Smooth muscle cell (in vitro differentiated cells): ENCODE data around the gene RPL39L. TPM values are rescaled to one million over a fixed set of nuclear protein-coding genes. Genes with fewer than 3 reads are reported as not detected.
A peak's percentile ranks its signal among the peaks of the same experiment; 100 is the strongest.

Experiments
- DNase-seq: peaks from one replicate; lab custom pipeline; 2025; ENCODE audit not compliant: unreplicated experiment; lab: John Stamatoyannopoulos, UW
- H2AFZ ChIP-seq: fragments of 200-600 bp; sonication (generic); 2 replicates; pipeline ENCODE4 v1.6.0; 2016; ENCODE audit warnings: antibody characterized with exemption, low read depth, mild to moderate bottlenecking
- H3F3A ChIP-seq: fragments of 200-600 bp; sonication (generic); 2 replicates; pipeline ENCODE4 v1.6.0; 2017; ENCODE audit warnings: antibody characterized with exemption, low read depth
- H3K27ac ChIP-seq: fragments of 200-600 bp; sonication (generic); 2 replicates; pipeline ENCODE4 v1.5.1; 2016; ENCODE audit warnings: low read depth, mild to moderate bottlenecking
- H3K27me3 ChIP-seq: fragments of 200-600 bp; sonication (generic); 2 replicates; pipeline ENCODE4 v1.6.1; 2016; ENCODE audit warnings: low read depth, mild to moderate bottlenecking
- H3K36me3 ChIP-seq: fragments of 200-600 bp; sonication (generic); 2 replicates; pipeline ENCODE4 v1.5.1; 2016; ENCODE audit warnings: low read depth
- H3K4me1 ChIP-seq: fragments of 200-600 bp; sonication (generic); 2 replicates; pipeline ENCODE4 v1.5.1; 2016; ENCODE audit warnings: low read depth
- H3K4me2 ChIP-seq: fragments of 200-600 bp; sonication (generic); 2 replicates; pipeline ENCODE4 v1.6.0; 2016; ENCODE audit warnings: mild to moderate bottlenecking
- H3K4me3 ChIP-seq: fragments of 200-600 bp; sonication (generic); 2 replicates; pipeline ENCODE4 v1.5.1; 2016; ENCODE audit warnings: mild to moderate bottlenecking
- H3K79me2 ChIP-seq: fragments of 200-600 bp; sonication (generic); 2 replicates; pipeline ENCODE4 v1.6.0; 2016; ENCODE audit warnings: low read depth, mild to moderate bottlenecking
- H3K9ac ChIP-seq: fragments of 200-600 bp; sonication (generic); 2 replicates; pipeline ENCODE4 v1.6.0; 2016; ENCODE audit warnings: low read depth
- H3K9me3 ChIP-seq: fragments of 200-600 bp; sonication (generic); replicated peaks from 2 replicates; pipeline ENCODE4 v1.5.1; 2016; ENCODE audit warnings: low read depth
- H4K20me1 ChIP-seq: fragments of 200-600 bp; sonication (generic); 2 replicates; pipeline ENCODE4 v1.6.0; 2016; ENCODE audit warnings: low read depth
- CTCF ChIP-seq: fragments of 200-600 bp; sonication (generic); IDR thresholded peaks from 2 replicates; pipeline ENCODE4 v1.5.1; 2017; ENCODE audit warnings: borderline replicate concordance, mild to moderate bottlenecking, antibody characterized with exemption; ENCODE audit not compliant: insufficient read depth, poor library complexity, severe bottlenecking
- WGBS: methylation state at CpG from one replicate; pipeline ENCODE4 v1.1.7; 2016; ENCODE audit warnings: low lambda C conversion rate; 5-methylcytosine and 5-hydroxymethylcytosine counted together
- polyA plus RNA-seq: library from polyadenylated mRNA; unstranded; fragments of >200 nt; fragmentation: Nextera tagmentation; extraction: Ambion mirVana; gene quantifications from 2 replicates; pipeline ENCODE4 v1.2.1, GENCODE V29; 2016
- total RNA-seq: library from RNA; depleted of rRNA; stranded (reverse); fragments of >200 nt; gene quantifications from 2 replicates; pipeline ENCODE4 v1.2.3, GENCODE V29; 2014

RPL39L gene
- total RNA-seq (31.6 and 44.2 TPM in 2 replicates), polyA plus RNA-seq (35.1 and 40.3 TPM in 2 replicates)

GRCh38 chr3:187139126-187139894 lies at the start of gene RPL39L:
TSS of gene RPL39L (minus strand) at chr3:187139496. CDS start at chr3:187121300, 18,196 bp downstream.
- Histone ChIP-seq H3K27ac (no peak within 1 kb of the TSS), H3F3A (no peaks in the 10 kb centered on the region), H3K4me1 (no peaks in the 10 kb centered on the region), H3K4me3 (peak within 1 kb of the TSS; percentile 59), H3K36me3 (no peaks in the 10 kb centered on the region), H4K20me1 (no peaks in the 10 kb centered on the region), H2AFZ (peak within 1 kb of the TSS; percentile 91), H3K9ac (peak within 1 kb of the TSS; percentile 63), H3K79me2 (no peaks in the 10 kb centered on the region), H3K9me3 (no peaks in the 10 kb centered on the region), H3K27me3 (no peaks in the 10 kb centered on the region), H3K4me2 (peak within 1 kb of the TSS; percentile 85)
- peak; percentile 88 for TF ChIP-seq CTCF
- peak; percentile 85 for DNase-seq
- WGBS: 6% methylated on average over 69 of the region's 69 CpGs

- WGBS: 56% methylated on average over 2 of the region's 2 CpGs
- DNase-seq: no peak
- TF ChIP-seq CTCF: no peak
- no peaks in the 10 kb centered on the region for H4K20me1 ChIP-seq
- H3F3A ChIP-seq: peaks cover 4% of the 10 kb centered on the region
- no peaks in the 10 kb centered on the region for H3K36me3 ChIP-seq
- peak overlapping the region; percentile 35 for H3K4me2 ChIP-seq
- no peaks in the 10 kb centered on the region for H3K27me3 ChIP-seq
- H3K27ac ChIP-seq: no peak overlapping the region
- H3K79me2 ChIP-seq: no peaks in the 10 kb centered on the region
- H3K4me3 ChIP-seq: no peak overlapping the region
- H2AFZ ChIP-seq: no peak overlapping the region
- H3K4me1 ChIP-seq: peaks cover 15% of the 10 kb centered on the region
- H3K9ac ChIP-seq: no peak overlapping the region
- H3K9me3 ChIP-seq: no peaks in the 10 kb centered on the region
Measured at GRCh38 chr3:187188931-187189330, 49.6 kb upstream of the RPL39L start.

- WGBS: 29% methylated on average over 5 of the region's 5 CpGs
- no peaks in the 10 kb centered on the region for H3K27me3 ChIP-seq
- no peaks in the 10 kb centered on the region for H4K20me1 ChIP-seq
- H3F3A ChIP-seq: peaks cover 6% of the 10 kb centered on the region
- peak overlapping the region; percentile 61 for H3K27ac ChIP-seq
- no peaks in the 10 kb centered on the region for H3K9me3 ChIP-seq
- no peak overlapping the region for H3K4me3 ChIP-seq
- no peak for TF ChIP-seq CTCF
- peak overlapping the region; percentile 60 for H3K4me2 ChIP-seq
- H2AFZ ChIP-seq: peak overlapping the region; percentile 35
- no peak for DNase-seq
- H3K9ac ChIP-seq: no peak overlapping the region
- peaks cover 29% of the 10 kb centered on the region for H3K4me1 ChIP-seq
- H3K36me3 ChIP-seq: no peaks in the 10 kb centered on the region
- H3K79me2 ChIP-seq: no peaks in the 10 kb centered on the region
Measured at GRCh38 chr3:187186801-187187421, 47.6 kb upstream of the RPL39L start.

GRCh38 chr3:187186375-187186774 lies 47.1 kb upstream of the RPL39L start:
- no peaks in the 10 kb centered on the region for H3K79me2 ChIP-seq
- H3K27ac ChIP-seq: peak overlapping the region; percentile 61
- peaks cover 6% of the 10 kb centered on the region for H3F3A ChIP-seq
- H3K27me3 ChIP-seq: no peaks in the 10 kb centered on the region
- no peaks in the 10 kb centered on the region for H3K9me3 ChIP-seq
- no peaks in the 10 kb centered on the region for H3K36me3 ChIP-seq
- H3K4me2 ChIP-seq: peak overlapping the region; percentile 60
- H3K4me1 ChIP-seq: peaks cover 29% of the 10 kb centered on the region
- TF ChIP-seq CTCF: no peak
- H4K20me1 ChIP-seq: no peaks in the 10 kb centered on the region
- H3K4me3 ChIP-seq: no peak overlapping the region
- DNase-seq: no peak
- WGBS: 59% methylated on average over 2 of the region's 2 CpGs
- no peak overlapping the region for H3K9ac ChIP-seq
- H2AFZ ChIP-seq: peak overlapping the region; percentile 35
